Stimulated activated naive CD4-positive, alpha-beta T cell (primary cell): ENCODE data around the gene ZBTB20.
A peak's percentile ranks its signal among the peaks of the same experiment; 100 is the strongest.

ENCODE experiments used
- DNase-seq, 6 experiments: peaks; one replicate each; lab custom pipeline; 2025; lab: John Stamatoyannopoulos, UW

The ZBTB20 gene

GRCh38 chr3:114762144-114762543 is 384.9 kb downstream of the ZBTB20 start:
- DNase-seq = no peak

GRCh38 chr3:114760679-114761078 is 386.4 kb downstream of the ZBTB20 start:
- DNase-seq = no peak

- DNase-seq = no peak
Observed at GRCh38 chr3:114758831-114759699, 388.0 kb downstream of the ZBTB20 start.

GRCh38 chr3:114756506-114757279 is 390.4 kb downstream of the ZBTB20 start:
- DNase-seq = no peak

GRCh38 chr3:114746502-114746901 is 400.6 kb downstream of the ZBTB20 start:
- no peak for DNase-seq

- no peak for DNase-seq
Observed at GRCh38 chr3:114745322-114746240, 401.5 kb downstream of the ZBTB20 start.

- no peak for DNase-seq
Observed at GRCh38 chr3:114743746-114744485, 403.2 kb downstream of the ZBTB20 start.

GRCh38 chr3:114741066-114741465 is 406.0 kb downstream of the ZBTB20 start:
- no peak for DNase-seq

- no peak for DNase-seq
Observed at GRCh38 chr3:114739627-114740026, 407.5 kb downstream of the ZBTB20 start.

GRCh38 chr3:114732353-114732752 is 414.7 kb downstream of the ZBTB20 start:
- DNase-seq = no peak

GRCh38 chr3:114730397-114730796 is 416.7 kb downstream of the ZBTB20 start:
- DNase-seq = no peak

GRCh38 chr3:114727373-114727772 is 419.7 kb downstream of the ZBTB20 start:
- no peak for DNase-seq

GRCh38 chr3:114725966-114726365 is 421.1 kb downstream of the ZBTB20 start:
- no peak for DNase-seq

GRCh38 chr3:114722530-114722929 is 424.6 kb downstream of the ZBTB20 start:
- DNase-seq = no peak

- DNase-seq = no peak
Observed at GRCh38 chr3:114721864-114722263, 425.2 kb downstream of the ZBTB20 start.

GRCh38 chr3:114721209-114721608 is 425.9 kb downstream of the ZBTB20 start:
- DNase-seq = no peak

- DNase-seq = no peak
Observed at GRCh38 chr3:114718898-114719210, 428.2 kb downstream of the ZBTB20 start.

GRCh38 chr3:114718071-114718897 is 428.8 kb downstream of the ZBTB20 start:
- DNase-seq = peak in 1 of 6 experiments; percentile 4

GRCh38 chr3:114716916-114717315 is 430.2 kb downstream of the ZBTB20 start:
- no peak for DNase-seq

GRCh38 chr3:114716126-114716525 is 431.0 kb downstream of the ZBTB20 start:
- no peak for DNase-seq
